ENCODE measurements around the gene CACNA1C.

CACNA1C gene

GRCh38 chr12:2267703-2268470 is 215.1 kb downstream of the CACNA1C start:
- no peaks in the 10 kb centered on the region for H3K4me1 ChIP-seq (ENCODE audit: insufficient read depth, low read length)

DNA sequence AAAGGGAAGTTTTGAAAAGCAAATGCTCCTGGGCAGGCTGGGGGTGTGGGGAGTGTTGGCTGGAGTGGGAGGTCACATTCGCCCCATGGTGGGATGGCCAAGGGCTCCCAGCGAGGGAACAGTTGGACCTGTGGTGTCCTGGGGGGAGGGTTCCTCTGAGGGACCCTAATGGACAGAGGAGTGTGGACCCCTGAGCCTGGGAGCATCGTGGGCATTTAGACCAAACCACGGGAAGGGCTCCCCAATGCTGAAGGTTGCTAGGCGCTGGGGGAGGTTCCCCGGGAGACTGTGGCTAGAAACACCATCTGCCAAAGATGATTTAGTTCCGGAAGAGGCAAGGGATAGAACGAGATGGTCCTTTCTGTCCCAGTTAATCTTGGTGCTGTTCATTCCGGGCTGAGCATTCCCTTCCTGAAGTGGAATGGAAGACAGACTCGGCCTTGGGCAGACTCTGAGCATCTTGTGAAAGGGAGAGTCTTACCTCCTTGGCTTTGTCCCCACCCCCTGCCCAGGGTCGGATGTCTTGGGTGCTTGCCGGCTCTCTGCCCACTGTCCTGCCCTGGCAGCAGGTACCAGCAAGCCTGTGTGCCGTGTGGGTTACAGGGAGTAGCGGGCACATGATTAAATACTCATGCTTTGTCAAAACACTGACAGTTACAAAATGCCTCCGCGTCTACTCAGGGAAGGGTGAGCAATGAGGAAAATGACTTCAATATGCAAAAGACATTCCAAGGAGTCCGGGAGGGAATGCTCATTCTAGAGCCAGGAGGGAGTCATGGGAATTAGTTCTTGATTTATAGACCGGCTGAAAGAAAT is 215.9 kb downstream of the CACNA1C start:
- Histone ChIP-seq H3K79me2 (ENCODE audit: insufficient read depth, low read length) (no peaks in the 10 kb centered on the region), H3K36me3 (ENCODE audit: insufficient read depth, low read length) (no peaks in the 10 kb centered on the region), H3K27ac (ENCODE audit: low read length) (no peak overlapping the region), H3K4me1 (ENCODE audit: insufficient read depth, low read length) (no peaks in the 10 kb centered on the region), H3K4me2 (ENCODE audit: insufficient read depth, low read length) (no peak overlapping the region), H4K20me1 (ENCODE audit: insufficient read depth, low read length) (no peaks in the 10 kb centered on the region), H3K9me3 (ENCODE audit: insufficient read depth, low read length, severe bottlenecking) (no peaks in the 10 kb centered on the region), H3K4me3 (ENCODE audit: low read depth in 1 of 2, low read length in 2 of 2) (no peak overlapping the region), H3K27me3 (ENCODE audit: insufficient read depth, low read length, poor library complexity) (peaks cover 14% of the 10 kb centered on the region), H2AFZ (ENCODE audit: low read depth, low read length) (no peak overlapping the region), H3K9ac (ENCODE audit: low read depth, low read length) (no peak overlapping the region)
- DNase-seq (no peak), ATAC-seq (ENCODE audit: insufficient read depth, low read depth) (no peak)
- no peak for TF ChIP-seq EZH2 (IDR thresholded peaks at IDR 0.05; ENCODE audit: borderline replicate concordance, low read depth, low read length, severe bottlenecking)
- TF ChIP-seq, protein P1, sequence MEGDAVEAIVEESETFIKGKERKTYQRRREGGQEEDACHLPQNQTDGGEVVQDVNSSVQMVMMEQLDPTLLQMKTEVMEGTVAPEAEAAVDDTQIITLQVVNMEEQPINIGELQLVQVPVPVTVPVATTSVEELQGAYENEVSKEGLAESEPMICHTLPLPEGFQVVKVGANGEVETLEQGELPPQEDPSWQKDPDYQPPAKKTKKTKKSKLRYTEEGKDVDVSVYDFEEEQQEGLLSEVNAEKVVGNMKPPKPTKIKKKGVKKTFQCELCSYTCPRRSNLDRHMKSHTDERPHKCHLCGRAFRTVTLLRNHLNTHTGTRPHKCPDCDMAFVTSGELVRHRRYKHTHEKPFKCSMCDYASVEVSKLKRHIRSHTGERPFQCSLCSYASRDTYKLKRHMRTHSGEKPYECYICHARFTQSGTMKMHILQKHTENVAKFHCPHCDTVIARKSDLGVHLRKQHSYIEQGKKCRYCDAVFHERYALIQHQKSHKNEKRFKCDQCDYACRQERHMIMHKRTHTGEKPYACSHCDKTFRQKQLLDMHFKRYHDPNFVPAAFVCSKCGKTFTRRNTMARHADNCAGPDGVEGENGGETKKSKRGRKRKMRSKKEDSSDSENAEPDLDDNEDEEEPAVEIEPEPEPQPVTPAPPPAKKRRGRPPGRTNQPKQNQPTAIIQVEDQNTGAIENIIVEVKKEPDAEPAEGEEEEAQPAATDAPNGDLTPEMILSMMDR (IDR thresholded peaks at IDR 0.05; ENCODE audit: borderline replicate concordance, extremely low read depth, low read length, poor library complexity, severe bottlenecking) = no peak

More at GRCh38 chr12:2267703-2268470, 215.1 kb downstream of the CACNA1C start:
- no peak for ATAC-seq (ENCODE audit: insufficient read depth, low read depth)
- Histone ChIP-seq H2AFZ (ENCODE audit: low read depth, low read length) (no peak overlapping the region), H3K9me3 (ENCODE audit: insufficient read depth, low read length, severe bottlenecking) (no peaks in the 10 kb centered on the region), H3K79me2 (ENCODE audit: insufficient read depth, low read length) (no peaks in the 10 kb centered on the region), H3K4me3 (ENCODE audit: low read depth in 1 of 2, low read length in 2 of 2) (no peak overlapping the region), H4K20me1 (ENCODE audit: insufficient read depth, low read length) (no peaks in the 10 kb centered on the region), H3K36me3 (ENCODE audit: insufficient read depth, low read length) (no peaks in the 10 kb centered on the region), H3K9ac (ENCODE audit: low read depth, low read length) (no peak overlapping the region), H3K27ac (ENCODE audit: low read length) (no peak overlapping the region), H3K4me2 (ENCODE audit: insufficient read depth, low read length) (no peak overlapping the region), H3K27me3 (ENCODE audit: insufficient read depth, low read length, poor library complexity) (peaks cover 17% of the 10 kb centered on the region)
- TF ChIP-seq EZH2 (IDR thresholded peaks at IDR 0.05; ENCODE audit: borderline replicate concordance, low read depth, low read length, severe bottlenecking) = no peak
- TF ChIP-seq, protein P1 (IDR thresholded peaks at IDR 0.05; ENCODE audit: borderline replicate concordance, extremely low read depth, low read length, poor library complexity, severe bottlenecking) = no peak
- DNase-seq = no peak

DNA sequence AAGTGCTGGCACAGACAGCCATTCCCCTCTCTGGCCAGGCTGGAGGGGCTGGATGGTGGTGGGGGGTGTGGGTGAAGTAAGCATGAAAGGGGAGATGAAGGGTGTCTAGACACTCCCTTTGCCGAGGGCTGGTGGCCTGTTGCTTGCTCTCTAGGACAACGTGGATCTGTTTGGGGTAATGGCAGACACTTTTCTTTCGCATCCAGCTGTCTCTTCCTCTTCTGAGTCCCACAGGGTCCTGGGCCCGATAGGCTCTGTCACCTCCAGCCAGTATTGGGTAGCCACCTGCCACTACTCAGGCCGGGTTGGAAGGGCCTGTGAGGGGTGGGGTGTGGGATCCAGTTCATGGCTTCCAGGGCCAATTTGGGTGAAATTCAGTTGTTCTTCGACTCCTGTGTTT is 218.1 kb downstream of the CACNA1C start:
- no peak overlapping the region for H3K9ac ChIP-seq (ENCODE audit: low read depth, low read length)
- TF ChIP-seq, protein P1 (IDR thresholded peaks at IDR 0.05; ENCODE audit: borderline replicate concordance, extremely low read depth, low read length, poor library complexity, severe bottlenecking) = no peak
- TF ChIP-seq EZH2 (IDR thresholded peaks at IDR 0.05; ENCODE audit: borderline replicate concordance, low read depth, low read length, severe bottlenecking) = no peak
- H4K20me1 ChIP-seq (ENCODE audit: insufficient read depth, low read length) = no peaks in the 10 kb centered on the region; the same call in 1 of the 2 replicates
- no peak overlapping the region for H3K27ac ChIP-seq (ENCODE audit: low read length)
- no peak overlapping the region for H2AFZ ChIP-seq (ENCODE audit: low read depth, low read length)
- no peaks in the 10 kb centered on the region for H3K79me2 ChIP-seq (ENCODE audit: insufficient read depth, low read length)
- H3K4me2 ChIP-seq (ENCODE audit: insufficient read depth, low read length) = no peak overlapping the region
- H3K4me3 ChIP-seq (ENCODE audit: low read depth in 1 of 2, low read length in 2 of 2) = no peak overlapping the region
- no peak for ATAC-seq (ENCODE audit: insufficient read depth, low read depth)
- H3K27me3 ChIP-seq (ENCODE audit: insufficient read depth, low read length, poor library complexity) = peaks cover 8% of the 10 kb centered on the region
- no peaks in the 10 kb centered on the region for H3K4me1 ChIP-seq (ENCODE audit: insufficient read depth, low read length)
- no peaks in the 10 kb centered on the region for H3K9me3 ChIP-seq (ENCODE audit: insufficient read depth, low read length, severe bottlenecking)
- DNase-seq = no peak
- H3K36me3 ChIP-seq (ENCODE audit: insufficient read depth, low read length) = no peaks in the 10 kb centered on the region

Data from DND-41 (cell line).